Stimulated activated CD4-positive, alpha-beta T cell treated with anti-CD3 and anti-CD28 coated beads, TNF-alpha, amount 100 ng/mL, for 1 hour (primary cell): ENCODE results near the gene SPI1.
"Not testable (repeated sequence)": the region's sequence is repeated elsewhere in the genome, so short reads cannot be mapped to it uniquely, and the experiment has no call there.

Experiments
- DNase-seq, 3 donors: peaks; one replicate each; pipeline ENCODE4 v3.0.0-alpha.2; 2020; ENCODE audit warnings: low read depth in 3 of 3, low spot score in 1 of 3

SPI1 gene

DNA sequence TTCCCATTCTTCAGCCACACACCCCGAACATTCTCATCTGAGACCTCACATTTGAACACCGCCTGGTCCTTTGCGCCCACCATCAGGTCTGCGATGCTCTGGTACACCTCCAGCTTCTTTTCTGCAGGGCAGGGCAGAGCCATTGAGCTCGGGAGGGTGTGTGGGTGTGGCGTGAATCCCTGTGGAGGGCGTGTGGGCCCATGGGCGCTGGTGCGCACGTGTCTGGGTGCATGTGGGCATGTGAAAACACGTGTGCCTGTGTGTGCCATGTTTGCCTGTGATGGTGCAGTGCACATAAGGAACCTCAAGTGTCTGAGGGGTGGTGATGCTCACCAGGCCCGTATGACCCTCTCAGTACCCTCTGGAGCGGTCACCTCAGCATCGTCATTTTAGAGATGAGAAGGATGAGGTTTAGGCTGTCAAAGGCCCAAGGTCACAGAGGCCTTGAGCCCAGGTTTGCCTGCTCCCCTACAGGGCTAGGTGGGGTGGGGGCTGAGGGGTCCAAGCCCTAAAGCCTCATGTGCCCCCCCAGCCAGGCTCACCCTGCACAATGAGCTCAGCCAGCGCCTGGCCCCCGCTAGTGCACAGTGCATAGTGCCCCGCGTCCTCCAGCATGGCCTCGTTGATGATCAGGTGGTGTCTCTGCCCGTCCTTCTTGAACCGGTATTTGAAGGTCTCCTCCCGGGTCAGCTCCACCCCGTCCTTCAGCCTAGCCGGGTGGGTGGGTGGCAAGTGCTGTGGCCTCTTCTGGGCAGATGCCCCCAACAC is 36.1 kb downstream of the SPI1 start:
- no peak for DNase-seq

DNA sequence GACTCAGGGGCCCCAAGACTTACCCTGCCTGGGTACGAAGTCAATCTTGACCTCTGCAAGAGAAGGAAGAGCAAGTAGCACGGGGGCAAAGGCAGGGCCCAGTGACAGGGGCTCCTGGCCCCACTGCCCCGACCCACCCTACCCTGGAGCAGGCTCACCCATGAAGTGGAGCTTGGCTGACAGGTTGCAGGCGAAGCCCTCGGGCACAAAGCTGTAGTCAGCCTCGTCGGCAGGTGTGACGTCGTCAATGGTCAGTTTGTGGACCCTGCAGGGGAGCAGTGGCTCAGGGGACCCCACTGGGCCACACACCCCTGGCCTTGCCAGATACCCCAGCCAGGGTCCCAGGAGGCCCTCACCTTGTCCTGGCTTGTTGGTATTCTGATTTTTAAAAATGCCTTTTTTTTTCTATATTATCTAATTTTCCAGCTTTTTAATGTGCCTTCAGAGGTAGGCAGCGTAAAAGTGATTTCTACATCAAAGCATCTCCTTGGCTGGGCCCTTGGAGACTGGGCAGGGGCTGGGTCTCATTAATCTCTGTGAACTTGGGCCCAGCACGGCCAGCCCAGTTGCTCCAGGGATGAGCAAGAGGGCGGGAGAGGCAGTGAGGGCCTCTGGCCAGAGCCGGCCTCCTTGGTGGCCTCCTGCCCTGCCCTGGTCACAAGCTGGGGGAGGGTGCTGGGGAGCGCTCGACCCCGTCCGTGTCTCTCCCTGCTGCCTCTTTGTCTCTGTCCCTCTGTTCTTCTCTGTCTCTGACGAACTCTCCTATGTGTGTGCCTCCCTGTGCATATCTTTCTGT is 37.2 kb downstream of the SPI1 start:
- DNase-seq, result no peak

DNA sequence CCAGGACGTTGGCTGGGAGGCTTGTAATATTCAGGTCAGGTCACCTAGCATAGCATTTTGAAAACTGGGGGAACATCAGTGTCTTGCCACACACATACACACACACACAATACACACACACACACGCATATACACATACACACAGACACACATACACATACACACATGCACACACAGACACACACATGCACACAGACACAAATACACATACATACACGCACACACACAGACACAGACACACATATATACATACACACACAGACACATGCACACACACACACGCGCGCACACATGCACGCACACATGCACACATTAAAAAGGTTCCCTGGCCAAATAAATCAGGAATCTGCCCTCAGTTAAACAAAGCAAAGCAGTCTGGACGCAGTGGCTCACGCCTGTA is 38.3 kb downstream of the SPI1 start:
- DNase-seq, result no peak

DNA sequence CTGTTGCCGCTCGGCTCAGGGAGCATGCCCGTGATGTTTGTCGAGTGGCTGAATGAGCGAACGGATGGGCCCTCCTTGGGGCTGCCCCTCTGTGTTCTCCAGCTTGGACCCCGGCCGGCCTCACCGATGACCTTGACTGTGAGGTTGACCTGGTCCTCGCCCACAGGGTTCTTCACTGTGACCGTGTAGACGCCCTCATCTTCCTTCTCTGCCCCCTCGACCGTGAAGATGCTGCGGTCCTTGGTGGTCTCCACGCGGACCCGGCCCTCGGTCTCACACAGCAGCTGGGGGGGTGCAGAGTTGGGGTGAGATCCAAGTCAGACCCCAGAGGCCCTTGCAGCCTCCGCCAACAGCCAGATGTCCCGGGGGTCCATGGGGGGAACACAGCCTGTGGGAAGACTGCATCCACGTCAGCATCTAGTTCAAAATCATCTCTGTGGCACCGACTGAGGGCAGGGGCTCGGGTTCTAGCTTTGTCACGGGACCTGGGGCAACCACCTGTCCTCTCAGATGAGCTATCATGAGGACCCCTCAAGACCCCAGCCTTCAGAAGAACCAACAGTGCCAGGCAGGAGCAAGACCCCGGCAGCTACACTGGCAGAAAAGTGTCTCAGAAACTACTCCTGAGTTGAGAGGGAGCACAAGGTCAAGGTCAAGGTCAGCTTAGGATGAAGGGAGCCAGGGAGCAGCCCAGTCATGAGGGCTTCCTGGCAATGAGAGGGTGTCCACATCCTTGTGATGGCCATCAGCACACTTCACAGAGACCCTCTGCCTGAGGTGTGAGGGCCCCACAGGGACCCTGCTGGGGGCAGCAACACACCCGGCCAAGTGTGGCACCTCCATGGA is 39.7 kb downstream of the SPI1 start:
- DNase-seq, result no peak

DNA sequence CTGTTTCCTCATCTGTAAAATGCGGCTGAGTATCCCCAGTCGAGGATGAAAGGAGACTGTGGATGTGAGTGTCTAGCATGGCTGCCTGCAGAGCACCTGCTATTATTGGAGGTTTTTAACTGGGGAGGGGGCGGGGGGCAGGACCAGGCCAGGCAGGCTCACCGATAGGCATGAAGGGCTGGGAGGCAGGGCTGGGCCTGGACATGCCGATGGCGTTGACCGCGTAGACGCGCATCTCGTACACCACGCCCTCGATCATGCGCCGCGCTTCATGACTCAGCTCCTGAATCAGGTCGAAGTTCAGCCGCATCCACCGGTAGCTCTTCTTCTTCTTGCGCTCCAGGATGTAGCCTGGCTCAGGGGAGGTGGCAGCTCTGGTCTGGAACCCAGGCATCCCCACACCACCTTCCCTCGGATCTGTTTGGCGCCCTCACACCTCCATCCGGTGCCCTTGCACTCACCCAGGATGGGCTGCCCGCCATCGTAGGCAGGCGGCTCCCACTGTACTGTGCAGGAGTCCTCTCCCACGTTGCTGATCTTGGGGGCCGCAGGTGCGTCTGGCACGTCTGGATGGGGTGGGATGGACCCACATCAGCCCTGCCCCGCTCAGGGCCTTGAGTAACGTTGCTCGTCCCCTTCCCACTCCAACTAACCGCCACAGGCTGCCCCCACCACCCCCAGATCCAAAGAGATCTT is 41.0 kb downstream of the SPI1 start:
- no peak for DNase-seq

DNA sequence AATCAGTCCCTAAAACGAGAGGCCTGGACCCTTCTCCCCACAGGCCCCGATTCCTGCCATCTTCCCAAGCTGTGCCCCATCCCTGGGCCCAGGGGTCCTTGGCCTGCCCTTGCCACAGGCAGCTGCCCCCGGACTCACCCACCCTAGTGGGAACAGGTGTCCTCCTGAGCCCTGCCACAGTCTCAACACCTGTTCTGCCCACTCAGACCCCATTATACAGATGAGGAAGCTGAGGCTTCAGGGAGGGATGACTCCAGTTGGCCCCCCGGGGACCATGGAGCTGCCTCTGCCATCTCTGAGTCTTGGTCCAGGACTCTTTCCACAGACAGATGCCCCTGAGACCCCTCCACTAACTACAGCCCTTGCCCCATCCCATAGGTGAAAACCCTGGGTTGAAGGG is 41.8 kb downstream of the SPI1 start:
- no peak for DNase-seq

DNA sequence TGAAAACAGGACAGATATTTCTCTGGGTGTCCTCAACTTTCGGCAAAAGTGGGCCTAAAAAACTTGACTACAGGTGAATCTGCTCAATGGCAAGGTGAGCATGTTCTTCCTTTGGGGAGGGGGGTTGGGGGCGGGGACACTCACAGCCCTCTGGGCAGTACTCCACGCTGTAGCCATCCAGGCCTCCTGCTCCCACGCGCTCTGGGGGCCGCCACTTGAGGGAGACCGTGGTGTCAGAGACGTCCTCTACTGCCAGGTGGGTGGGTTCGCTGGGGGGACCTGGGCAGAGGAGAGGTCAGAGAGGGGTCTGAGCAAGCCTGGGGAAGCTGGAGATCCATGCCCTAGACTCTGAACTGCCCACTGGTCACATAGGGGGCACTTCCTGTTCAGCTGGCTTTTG is 42.6 kb downstream of the SPI1 start:
- DNase-seq, result no peak

DNA sequence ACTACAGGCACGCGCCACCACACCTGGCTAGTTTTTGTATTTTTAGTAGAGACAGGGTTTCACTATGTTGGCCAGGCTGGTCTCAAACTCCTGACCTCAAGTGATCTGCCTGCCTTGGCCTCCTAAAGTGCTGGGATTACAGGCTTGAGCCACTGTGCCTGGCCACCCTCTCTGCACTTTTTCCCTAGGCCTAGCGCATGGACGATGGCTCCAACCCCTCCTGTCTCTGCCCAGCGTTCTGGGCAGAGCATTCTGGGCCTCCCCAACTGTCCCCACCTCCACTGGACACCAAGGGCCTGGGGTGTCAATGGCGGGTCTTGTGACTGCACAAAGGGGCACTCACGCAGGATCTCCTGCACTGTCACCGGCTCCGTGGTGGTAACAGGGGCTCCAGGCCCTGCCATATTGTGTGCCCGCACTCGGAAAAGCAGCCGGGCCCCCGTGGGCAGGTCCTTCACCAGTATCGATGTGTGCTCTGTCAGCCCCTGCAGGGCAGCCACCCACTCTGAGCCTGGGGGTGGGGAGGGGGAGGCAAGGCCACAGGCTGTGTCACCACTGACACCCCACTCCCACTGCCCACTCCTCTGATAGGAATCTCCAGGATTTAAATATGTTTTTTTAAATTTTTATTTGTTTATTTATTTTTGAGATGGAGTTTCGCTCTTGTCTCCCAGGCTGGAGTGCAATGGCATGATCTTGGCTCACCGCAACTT is 43.5 kb downstream of the SPI1 start:
- DNase-seq, result not testable (repeated sequence)

DNA sequence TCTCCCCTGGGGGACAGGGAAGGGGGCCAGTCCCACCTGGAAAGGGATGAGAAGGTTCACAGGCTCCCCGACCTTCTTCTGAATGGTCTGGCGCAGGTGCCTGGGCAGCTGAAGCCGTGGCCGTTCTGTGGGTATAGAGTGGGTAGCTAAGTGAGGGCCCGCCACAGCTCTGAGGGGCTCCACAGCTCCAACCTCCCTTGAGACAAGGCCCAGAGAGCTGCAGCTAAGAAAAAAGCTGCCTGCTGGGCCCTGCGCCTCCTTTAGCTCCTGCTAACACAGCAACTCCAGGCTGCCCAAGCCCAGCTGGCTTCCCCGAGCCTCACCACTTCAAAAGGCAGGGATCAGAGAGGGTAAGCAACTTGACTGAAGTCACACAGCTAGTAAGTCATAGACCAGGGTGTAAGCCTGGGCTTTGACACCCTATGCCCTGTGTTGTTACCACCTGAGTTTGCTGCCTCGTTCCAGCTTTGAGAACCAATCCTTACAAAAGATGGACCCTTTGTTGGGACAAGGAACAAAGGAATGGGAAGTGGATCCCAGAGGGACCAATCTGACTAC is 44.4 kb downstream of the SPI1 start:
- DNase-seq, result no peak

DNA sequence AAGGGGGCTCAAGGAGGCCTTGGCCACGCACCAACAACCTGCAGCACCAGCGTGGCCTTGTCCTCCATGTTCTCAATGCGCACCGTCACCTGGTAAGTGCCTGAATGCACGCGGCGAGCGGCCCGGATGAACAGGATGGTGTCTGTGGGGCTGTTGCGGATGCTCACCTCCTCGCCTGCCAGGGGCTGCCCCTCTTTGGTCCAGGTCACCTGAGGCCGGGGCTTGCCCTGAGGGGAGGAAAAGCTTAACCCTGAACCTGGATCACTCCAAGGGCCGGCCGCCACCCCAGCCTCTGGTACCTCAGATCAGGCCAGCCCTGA is 44.9 kb downstream of the SPI1 start:
- DNase-seq, result no peak

DNA sequence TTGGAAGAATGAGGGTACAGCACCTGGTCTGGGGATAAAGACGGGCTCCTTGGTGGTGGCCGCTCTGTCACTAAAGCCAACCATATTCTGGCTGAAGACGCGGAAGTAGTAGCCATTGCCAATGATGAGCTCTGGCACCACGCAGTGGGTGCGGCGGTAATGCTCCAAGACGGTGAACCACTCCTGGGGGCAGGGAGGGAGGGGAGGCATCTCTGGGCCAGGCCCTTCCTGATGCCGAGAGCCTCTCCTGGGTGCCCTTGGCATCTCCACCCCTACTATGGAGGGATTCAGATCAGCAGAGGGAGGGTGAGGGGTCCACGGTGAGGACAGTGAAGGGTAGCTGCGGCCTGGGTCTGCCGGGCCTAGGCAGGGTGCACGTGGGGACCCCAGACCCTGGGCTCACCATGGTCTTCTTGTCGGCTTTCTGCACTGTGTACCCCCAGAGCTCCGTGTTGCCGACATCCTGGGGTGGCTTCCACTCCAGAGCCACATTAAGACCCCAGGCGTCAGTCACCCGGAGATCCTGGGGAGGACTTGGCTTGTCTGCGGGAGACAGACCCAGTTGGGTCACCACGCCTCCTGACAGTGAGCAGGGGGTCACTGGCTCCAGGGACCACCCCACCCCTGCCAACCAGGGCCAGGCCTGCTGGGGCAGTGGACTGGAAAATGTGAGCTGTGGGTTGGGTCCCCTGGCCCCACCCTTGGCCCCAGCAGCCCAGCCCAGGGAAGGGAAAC is 45.4 kb downstream of the SPI1 start:
- no peak for DNase-seq

DNA sequence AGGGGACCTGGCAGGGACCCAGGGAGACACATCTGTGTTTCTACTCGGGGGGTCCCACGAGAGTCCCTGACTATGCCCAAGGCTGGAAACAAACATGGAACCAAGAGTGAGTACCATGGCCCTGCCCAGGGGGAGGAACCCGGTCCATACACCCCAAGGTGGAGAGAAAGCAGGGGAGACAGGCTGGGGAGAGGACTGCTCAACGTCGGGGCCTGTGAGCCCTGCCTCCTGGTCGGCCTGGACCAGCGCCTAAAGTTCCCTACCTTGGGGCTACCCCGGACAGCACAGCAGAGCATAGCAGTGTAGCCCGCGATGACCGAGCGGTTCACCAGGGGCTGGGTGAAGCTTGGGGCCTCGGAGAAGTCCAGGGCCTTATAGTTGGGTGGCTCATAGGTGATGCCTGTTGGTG is 46.0 kb downstream of the SPI1 start:
- DNase-seq, result no peak

DNA sequence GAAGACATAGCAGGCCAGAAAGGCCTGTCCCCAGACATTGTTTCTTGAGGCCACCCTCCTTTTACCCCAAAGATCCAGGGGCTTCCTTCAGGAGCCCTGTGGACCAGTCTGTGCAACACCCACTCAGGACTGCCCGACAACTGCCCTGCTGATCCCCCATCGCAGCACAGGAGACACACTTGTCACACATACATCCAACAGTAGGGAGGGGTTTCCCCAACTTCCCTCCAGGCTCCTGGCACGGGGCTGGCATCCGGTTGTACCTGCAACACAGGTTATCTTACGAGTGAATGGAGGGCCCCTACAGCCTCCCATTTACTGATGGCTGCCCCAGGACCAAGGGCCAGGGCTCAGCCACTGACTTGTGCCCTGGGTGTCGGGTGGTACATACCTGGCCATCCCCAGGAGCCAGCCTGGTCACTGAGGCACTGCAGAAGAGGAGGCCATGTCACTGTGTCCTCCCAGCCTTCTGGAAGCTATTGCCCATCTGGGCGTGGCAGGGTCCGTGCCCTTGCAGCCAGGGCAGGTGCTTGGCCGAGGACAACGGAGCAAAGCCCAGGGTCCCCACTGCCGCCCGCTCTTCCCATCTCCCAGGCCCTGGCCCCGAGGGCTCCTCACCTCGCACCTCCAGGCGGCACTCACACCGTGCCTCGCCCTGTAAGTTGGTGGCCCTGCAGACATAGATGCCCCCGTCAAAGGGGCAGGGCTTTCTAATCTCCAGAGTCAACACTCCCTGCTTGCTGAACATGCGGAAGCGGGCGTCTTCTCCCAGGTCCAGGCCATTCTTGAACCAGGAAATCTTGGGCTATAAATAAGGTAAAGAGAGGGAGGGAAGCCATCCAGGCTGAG is 46.7 kb downstream of the SPI1 start:
- DNase-seq, result no peak

DNA sequence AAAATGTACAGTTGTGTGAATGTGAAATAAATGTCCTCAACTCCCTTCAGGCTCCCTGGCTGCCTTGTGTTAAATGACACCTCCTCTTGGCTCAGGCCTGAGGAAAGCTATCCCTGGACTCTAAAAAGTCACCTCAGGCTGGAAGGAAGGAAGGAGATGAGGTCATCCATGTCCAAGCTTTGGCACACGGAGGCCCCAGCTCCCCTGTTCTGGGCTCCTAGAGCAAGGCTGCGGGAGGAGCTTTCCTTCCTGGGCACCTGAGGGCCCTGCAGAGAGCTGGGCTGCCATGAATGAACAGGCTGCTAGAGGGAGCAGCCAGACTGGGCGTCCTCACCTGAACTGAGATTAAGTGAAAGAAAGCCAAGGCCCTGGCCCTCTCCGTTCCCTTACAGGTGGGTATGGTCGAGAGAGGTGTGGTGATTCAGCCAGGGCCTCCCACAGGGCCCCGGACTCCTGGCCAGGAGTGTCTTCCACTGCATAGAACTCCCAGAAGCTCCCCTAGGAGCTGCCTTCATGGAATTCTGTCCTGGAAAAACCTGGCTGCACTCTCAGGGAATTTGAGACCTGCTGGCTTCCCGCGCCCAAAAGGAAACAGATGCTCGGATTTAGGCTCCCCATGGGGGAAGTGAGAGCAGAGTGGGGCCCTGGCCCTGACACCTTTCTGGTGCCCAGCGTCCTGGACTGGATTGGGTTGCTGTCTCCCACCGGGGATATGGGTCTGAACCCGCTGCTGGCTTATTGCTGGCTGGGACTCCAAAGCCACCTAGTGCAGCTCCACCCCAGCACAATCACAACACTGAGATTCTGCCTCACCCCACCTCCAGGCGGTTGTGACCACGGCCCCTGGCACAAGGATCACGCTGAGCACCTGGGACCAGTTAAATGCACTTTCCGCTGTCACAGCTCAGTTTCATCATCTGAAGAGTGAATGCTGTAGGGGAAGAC is 48.1 kb downstream of the SPI1 start:
- DNase-seq, result no peak

DNA sequence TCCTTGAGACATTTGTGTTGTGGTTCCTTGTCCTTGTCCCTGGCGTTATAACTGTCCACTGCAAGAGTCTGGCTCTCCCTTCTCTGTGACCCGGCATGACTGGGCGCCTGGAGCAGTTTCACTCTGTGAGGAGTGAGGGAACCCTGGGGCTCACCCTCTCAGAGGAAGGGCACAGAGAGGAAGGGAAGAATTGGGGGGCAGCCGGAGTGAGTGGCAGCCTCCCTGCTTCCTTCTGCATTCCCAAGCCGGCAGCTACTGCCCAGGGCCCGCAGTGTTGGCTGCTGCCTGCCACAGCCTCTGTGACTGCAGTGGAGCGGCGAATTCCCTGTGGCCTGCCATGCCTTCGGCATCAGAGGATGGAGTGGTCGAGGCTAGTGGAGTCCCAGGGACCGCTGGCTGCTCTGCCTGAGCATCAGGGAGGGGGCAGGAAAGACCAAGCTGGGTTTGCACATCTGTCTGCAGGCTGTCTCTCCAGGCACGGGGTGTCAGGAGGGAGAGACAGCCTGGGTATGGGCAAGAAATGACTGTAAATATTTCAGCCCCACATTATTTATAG is 48.8 kb downstream of the SPI1 start:
- DNase-seq, result no peak

DNA sequence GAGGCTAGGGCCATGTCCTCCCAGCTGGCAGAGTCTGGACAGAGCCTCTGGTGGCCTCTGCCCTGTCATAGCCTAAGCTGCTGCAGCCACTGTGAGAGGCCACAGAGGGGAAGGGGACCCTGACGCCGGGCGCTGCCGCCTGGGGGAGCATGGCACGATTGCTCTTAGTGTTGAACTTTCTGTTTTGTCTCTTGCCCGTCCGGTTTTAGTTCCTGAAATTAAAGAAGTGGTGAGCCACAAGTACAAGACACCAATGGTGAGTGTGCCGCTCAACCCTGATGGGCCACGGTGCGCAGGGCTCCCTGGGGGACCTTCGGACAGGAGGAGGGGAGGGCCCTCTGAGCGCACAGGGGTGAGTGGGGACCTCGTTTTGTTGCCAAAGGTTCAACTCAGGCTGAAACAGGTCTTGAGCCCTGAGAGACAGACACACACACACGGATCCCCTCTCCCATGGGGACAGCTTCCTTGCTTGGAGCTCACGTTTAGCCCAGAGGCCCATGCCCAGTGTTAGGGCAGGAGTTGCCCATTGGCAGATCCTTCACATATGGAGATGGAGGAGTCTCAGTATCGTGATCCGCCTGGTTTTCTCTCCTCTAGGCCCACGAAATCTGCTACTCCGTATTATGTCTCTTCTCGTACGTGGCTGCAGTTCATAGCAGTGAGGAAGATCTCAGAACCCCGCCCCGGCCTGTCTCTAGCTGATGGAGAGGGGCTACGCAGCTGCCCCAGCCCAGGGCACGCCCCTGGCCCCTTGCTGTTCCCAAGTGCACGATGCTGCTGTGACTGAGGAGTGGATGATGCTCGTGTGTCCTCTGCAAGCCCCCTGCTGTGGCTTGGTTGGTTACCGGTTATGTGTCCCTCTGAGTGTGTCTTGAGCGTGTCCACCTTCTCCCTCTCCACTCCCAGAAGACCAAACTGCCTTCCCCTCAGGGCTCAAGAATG is 49.6 kb downstream of the SPI1 start:
- no peak for DNase-seq
